Measurements from ENCODE around the gene NCKAP5.

Gene NCKAP5

DNA sequence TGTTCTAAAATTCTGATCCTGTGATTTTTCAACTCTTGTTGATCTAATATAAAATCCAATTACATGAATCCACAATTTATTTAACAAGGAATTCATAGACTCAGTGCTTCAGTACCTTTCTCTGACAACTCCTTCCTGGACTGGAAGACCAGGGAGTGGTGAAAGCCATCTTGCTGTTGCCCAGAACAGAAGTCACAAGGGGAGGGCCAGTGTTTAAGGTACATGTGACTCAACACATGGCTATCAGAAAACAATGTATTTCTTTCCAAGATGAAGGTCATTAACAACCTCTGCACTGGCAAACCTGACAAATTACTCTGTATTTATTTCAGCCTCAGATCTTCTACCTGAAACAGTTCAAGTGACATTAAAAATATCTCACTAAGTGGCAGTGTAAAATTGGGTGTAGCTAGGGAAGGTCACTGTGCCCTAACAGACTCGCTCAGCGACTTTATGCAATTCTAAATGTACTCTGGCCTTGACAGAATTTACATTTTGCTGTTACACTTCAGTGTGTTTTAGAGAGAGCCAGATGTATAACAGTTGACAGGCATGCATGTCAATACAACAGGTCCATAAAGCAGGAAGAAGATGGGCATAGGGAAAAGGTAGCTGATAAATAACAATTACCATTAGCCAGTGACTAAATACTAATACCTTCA lies 75.4 kb downstream of the NCKAP5 start:
- H3K36me3 Mint-ChIP-seq (ENCODE audit: low read depth): no peaks in the 10 kb centered on the region
- TF ChIP-seq, protein P1, sequence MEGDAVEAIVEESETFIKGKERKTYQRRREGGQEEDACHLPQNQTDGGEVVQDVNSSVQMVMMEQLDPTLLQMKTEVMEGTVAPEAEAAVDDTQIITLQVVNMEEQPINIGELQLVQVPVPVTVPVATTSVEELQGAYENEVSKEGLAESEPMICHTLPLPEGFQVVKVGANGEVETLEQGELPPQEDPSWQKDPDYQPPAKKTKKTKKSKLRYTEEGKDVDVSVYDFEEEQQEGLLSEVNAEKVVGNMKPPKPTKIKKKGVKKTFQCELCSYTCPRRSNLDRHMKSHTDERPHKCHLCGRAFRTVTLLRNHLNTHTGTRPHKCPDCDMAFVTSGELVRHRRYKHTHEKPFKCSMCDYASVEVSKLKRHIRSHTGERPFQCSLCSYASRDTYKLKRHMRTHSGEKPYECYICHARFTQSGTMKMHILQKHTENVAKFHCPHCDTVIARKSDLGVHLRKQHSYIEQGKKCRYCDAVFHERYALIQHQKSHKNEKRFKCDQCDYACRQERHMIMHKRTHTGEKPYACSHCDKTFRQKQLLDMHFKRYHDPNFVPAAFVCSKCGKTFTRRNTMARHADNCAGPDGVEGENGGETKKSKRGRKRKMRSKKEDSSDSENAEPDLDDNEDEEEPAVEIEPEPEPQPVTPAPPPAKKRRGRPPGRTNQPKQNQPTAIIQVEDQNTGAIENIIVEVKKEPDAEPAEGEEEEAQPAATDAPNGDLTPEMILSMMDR (IDR thresholded peaks at IDR 0.05; ENCODE audit: unreplicated experiment in 3 of 3): no peak
- H3K27me3 Mint-ChIP-seq (ENCODE audit: low read depth): no peaks in the 10 kb centered on the region
- no peaks in the 10 kb centered on the region for H3K9me3 Mint-ChIP-seq
- H3K4me1 Mint-ChIP-seq: peaks cover 42% of the 10 kb centered on the region
- H3K4me3 Mint-ChIP-seq: no peak overlapping the region
- H3K27ac Mint-ChIP-seq: peak overlapping the region; percentile 44 to 87 (median 62)

DNA sequence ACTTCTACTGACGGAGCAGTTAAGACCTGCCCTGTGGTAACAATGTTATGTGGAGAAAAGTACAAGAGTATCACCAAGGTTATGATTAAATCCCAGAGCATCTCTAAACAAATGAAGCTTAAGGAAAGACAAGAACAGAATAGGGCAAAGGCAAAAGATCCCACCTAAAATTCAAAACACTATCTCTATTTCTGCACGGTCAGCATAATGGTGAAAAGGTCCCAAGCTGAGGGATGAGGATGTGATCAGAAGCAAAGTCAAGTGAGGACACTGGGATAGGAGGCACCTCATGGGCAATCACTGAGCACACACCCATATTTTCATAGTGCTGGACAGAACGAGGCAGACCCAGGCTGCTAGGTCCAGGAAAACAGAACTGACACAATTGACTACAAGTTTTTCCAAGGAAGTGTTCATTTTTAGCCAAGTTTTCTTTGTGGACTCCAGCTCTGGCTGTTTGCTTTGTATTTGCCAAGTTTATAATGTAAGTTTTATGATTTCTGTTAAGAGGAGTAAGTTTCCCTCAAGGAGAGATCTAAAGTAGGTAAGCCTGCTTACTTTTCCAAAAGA lies 77.8 kb downstream of the NCKAP5 start:
- H3K4me1 Mint-ChIP-seq: peaks cover 48% of the 10 kb centered on the region
- H3K36me3 Mint-ChIP-seq (ENCODE audit: low read depth): no peaks in the 10 kb centered on the region
- no peak overlapping the region for H3K4me3 Mint-ChIP-seq
- TF ChIP-seq, protein P1 (IDR thresholded peaks at IDR 0.05; ENCODE audit: unreplicated experiment in 3 of 3): no peak
- peak overlapping the region in 2 of 3 experiments; percentile 8 to 40 for H3K27ac Mint-ChIP-seq
- no peaks in the 10 kb centered on the region for H3K9me3 Mint-ChIP-seq
- H3K27me3 Mint-ChIP-seq (ENCODE audit: low read depth): no peaks in the 10 kb centered on the region

DNA sequence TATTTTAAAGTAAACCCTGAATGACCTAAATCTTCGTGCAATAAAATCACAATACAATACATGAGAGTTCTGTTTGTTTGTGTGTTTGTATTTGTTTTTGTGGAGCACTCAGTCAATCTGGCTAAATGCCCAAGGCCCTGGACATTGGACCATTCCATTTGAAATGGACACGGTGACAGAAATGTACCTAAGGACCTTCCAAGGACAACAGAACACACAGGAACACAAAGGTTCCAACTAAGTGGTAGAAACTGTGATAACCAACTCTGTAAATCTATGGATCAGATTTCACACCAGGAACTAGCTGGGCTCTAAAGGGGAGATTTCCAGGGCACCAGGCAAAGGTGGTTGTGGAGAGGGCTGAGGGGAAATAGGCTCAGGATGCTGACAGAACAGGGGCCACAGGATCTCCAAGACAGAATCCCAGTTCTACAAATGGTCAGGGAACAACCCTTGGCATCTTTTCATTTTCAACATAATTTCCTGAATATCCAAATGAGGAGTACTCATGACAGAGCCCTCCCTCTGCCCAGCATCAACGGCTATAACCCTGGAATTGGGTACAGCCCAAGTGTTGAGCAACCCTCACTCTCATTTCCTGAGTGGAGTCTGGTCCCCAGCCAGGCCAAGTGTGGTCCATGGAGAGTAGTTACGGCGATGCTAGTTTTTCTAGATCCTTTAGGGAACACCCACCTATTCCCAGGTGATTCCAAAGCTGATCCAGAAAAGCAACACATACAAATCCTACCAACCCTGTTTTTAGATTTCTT lies 78.4 kb downstream of the NCKAP5 start:
- Mint-ChIP-seq H3K9me3 (no peaks in the 10 kb centered on the region), H3K4me3 (no peak overlapping the region), H3K27ac (peak overlapping the region; percentile 29 to 52 (median 40)), H3K27me3 (ENCODE audit: low read depth) (no peaks in the 10 kb centered on the region), H3K4me1 (peaks cover 48% of the 10 kb centered on the region), H3K36me3 (ENCODE audit: low read depth) (no peaks in the 10 kb centered on the region)
- TF ChIP-seq, protein P1 (IDR thresholded peaks at IDR 0.05; ENCODE audit: unreplicated experiment in 3 of 3): no peak

DNA sequence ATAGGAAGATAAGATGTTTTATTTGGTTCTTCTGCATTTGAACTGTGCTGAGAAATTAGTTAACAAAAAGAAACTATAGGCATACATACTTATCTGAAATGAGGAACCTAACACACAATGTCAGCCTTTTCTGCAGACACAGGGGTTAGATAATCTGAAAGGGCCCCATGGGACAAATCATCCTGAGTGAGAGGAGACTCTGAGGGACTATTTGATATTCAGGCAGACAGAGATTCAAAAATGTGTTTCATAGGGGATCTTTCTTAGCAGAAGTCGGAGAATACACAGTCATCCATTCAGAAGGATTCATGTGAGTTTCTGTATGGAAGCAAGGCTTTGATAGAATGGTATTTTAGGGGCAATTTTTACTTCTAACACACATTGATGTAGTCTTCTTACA lies 79.1 kb downstream of the NCKAP5 start:
- TF ChIP-seq, protein P1 (IDR thresholded peaks at IDR 0.05; ENCODE audit: unreplicated experiment in 3 of 3): no peak
- H3K27ac Mint-ChIP-seq: peak overlapping the region in 2 of 3 experiments; percentile 29 to 52
- no peaks in the 10 kb centered on the region for H3K9me3 Mint-ChIP-seq
- H3K4me1 Mint-ChIP-seq: peaks cover 50% of the 10 kb centered on the region
- no peak overlapping the region for H3K4me3 Mint-ChIP-seq
- H3K36me3 Mint-ChIP-seq (ENCODE audit: low read depth): no peaks in the 10 kb centered on the region
- no peaks in the 10 kb centered on the region for H3K27me3 Mint-ChIP-seq (ENCODE audit: low read depth)

DNA sequence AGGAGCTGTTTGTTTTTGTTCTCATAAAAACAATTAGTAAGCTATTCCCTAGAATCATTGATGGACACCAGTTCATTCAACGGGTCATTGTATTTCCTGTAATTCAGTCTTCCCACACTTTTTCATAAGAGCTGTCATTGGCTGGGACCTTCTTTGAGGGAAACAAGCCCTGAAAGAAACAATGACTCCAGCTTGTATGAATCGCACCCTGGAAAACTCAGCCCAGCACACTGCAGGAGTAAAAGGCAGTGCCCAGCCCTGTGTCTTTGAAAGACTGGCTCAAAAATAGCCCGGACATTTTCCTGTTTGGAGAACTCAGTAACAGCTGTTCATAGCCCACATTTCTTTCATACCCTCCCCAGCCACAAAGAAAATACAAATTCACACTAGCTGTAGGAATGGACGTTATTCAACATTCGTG lies 81.5 kb downstream of the NCKAP5 start:
- peak overlapping the region; percentile 73 to 94 (median 88) for H3K27ac Mint-ChIP-seq
- no peaks in the 10 kb centered on the region for H3K9me3 Mint-ChIP-seq
- no peaks in the 10 kb centered on the region for H3K27me3 Mint-ChIP-seq (ENCODE audit: low read depth)
- TF ChIP-seq, protein P1 (IDR thresholded peaks at IDR 0.05; ENCODE audit: unreplicated experiment in 3 of 3): no peak
- peak overlapping the region in 1 of 3 experiments; percentile 15 for H3K4me3 Mint-ChIP-seq
- no peaks in the 10 kb centered on the region for H3K36me3 Mint-ChIP-seq (ENCODE audit: low read depth)
- peaks cover 58% of the 10 kb centered on the region for H3K4me1 Mint-ChIP-seq

Measured in nephron (organoid).